Thyroid gland (tissue), 4 donors: ENCODE results near the gene MYADM.

Experiments
- POLR2A ChIP-seq, 2 donors: fragments of 450-650 bp; IDR thresholded peaks; one replicate each; pipeline ENCODE4 v1.6.1; 2017; ENCODE audit warnings: antibody characterized with exemption in 2 of 2, mild to moderate bottlenecking in 2 of 2, moderate library complexity in 1 of 2
- TF ChIP-seq, protein P1 (sequence below), 6 experiments: fragments of 200-600 bp in 3 of 6; fragments of 450-650 bp in 3 of 6; sonication (generic) in 3 of 6; IDR thresholded peaks; one replicate each; pipeline ENCODE4 v1.5.1; 2016 to 2019; ENCODE audit warnings: antibody characterized with exemption in 6 of 6, mild to moderate bottlenecking in 2 of 6, inconsistent platforms in 1 of 6, moderate library complexity in 1 of 6

DNA sequence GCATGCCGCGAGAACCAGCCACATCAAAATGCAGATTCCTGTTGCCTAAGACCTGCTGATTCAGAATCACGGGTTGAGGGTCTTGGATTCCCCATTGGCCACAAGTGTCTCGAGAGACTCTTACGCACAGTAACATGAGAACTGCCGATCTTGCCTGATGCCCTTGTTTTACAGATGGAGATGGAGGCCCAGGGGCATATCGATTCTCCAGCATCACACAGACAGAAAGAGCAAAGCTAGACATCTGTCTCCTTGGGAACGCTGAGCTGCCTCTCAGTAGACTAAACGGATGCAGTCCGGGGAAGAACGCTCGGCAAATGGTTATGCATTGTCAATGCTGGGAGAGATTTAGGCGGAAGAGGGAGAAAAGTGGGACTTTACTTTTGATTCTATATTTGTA is 48.9 kb upstream of the MYADM start:
- TF ChIP-seq, protein P1, sequence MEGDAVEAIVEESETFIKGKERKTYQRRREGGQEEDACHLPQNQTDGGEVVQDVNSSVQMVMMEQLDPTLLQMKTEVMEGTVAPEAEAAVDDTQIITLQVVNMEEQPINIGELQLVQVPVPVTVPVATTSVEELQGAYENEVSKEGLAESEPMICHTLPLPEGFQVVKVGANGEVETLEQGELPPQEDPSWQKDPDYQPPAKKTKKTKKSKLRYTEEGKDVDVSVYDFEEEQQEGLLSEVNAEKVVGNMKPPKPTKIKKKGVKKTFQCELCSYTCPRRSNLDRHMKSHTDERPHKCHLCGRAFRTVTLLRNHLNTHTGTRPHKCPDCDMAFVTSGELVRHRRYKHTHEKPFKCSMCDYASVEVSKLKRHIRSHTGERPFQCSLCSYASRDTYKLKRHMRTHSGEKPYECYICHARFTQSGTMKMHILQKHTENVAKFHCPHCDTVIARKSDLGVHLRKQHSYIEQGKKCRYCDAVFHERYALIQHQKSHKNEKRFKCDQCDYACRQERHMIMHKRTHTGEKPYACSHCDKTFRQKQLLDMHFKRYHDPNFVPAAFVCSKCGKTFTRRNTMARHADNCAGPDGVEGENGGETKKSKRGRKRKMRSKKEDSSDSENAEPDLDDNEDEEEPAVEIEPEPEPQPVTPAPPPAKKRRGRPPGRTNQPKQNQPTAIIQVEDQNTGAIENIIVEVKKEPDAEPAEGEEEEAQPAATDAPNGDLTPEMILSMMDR (IDR thresholded peaks at IDR 0.05), result no peak
- no peak for TF ChIP-seq POLR2A (IDR thresholded peaks at IDR 0.05)
